ENCODE data around the gene ACTR10. TPM values are rescaled to one million over a fixed set of nuclear protein-coding genes. Genes with fewer than 3 reads are reported as not detected.

Gene ACTR10
- total and polyA plus RNA-seq, 2 of the 8 experiments (the other 6 are each of a cell fraction or from before 2014, with no cell fraction given): 15.4 to 34.6 TPM

DNA sequence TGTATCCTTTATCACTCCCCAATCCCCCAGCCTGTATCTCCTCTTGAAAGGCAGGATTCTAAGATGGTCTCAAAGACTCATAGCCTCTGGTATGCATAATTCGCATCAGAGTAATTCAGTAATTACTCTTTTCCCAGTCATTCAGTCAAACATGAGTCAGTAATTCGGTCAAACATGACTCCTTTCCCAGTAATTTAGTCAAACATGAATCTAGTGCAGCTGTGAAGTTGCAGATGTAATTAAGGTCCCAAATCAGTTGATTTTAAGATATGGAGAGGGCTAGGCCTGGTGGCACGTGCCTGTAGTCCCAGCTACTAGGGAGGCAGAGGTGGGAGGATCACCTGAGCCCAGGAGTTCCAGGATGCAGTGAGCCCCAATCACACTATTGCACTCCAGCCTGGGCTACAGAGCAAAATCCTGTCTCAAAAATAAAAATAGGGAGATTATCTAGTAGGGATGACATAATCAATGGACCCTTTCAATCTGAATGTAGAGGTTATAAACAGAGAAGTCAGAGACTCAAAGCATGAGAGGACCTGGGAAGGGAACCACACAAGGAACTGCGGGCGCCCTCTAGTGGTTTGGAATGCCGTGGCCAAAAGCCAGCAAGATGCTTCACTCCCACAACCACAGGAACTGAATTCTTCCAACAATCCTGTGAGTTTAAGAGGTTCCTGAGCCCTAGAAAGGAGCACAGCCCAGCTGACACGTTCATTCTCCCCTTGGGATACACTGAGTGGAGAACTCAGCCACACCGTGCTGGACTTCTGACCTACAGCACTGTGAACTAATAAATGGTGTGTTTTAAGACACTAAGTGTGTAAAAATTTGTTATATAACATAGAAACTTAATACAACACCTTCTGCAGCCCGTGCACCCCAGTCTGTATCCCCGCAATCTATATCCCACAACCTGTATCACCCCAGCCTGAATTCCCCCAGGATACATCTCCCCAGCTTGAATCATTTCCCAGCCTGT lies 33.7 kb upstream of the ACTR10 start (continued):
- TF ChIP-seq RAD21 (IDR thresholded peaks at IDR 0.05 in 1 of 2, conservative IDR thresholded peaks at IDR 0.05 in 1 of 2; ENCODE audit: low read depth in 2 of 2, low read length in 2 of 2): peak; percentile 84 to 85
- TF ChIP-seq, protein P1, sequence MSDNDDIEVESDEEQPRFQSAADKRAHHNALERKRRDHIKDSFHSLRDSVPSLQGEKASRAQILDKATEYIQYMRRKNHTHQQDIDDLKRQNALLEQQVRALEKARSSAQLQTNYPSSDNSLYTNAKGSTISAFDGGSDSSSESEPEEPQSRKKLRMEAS (IDR thresholded peaks at IDR 0.05): no peak
- TF ChIP-seq HDAC6 (IDR thresholded peaks at IDR 0.05; ENCODE audit: low read depth, low read length): no peak
